ENCODE measurements around the gene SLIT3.

- TF ChIP-seq EZH2 (IDR thresholded peaks at IDR 0.05) (no peak), POLR2AphosphoS5 (IDR thresholded peaks at IDR 0.05; ENCODE audit: borderline replicate concordance, low read depth, low read length) (no peak)
Measured at GRCh38 chr5:168746893-168747640, 553.9 kb downstream of the SLIT3 start.

Data from SK-N-MC (cell line).